Activated T-cell treated with anti-CD3 and anti-CD28 coated beads, Interleukin-2, amount 50 U/mL, for 48 hours (primary cell): ENCODE results near the gene STK38L.

Source experiments
- DNase-seq, 2 experiments: peaks; one replicate each; pipeline ENCODE4 v3.0.0-alpha.2; 2020

The STK38L gene

GRCh38 chr12:27359578-27360340 lies 115.7 kb downstream of the STK38L start:
- DNase-seq, result no peak

GRCh38 chr12:27361372-27361771 lies 117.3 kb downstream of the STK38L start:
- DNase-seq, result no peak

- DNase-seq, result no peak
Measured at GRCh38 chr12:27366621-27367020, 122.5 kb downstream of the STK38L start.

GRCh38 chr12:27367078-27367477 lies 123.0 kb downstream of the STK38L start:
- no peak for DNase-seq
